Skin epidermis (tissue), 12 donors: ENCODE results near the gene SUFU.
"Not testable (repeated sequence)": the region's sequence is repeated elsewhere in the genome, so short reads cannot be mapped to it uniquely, and the experiment has no call there.

Experiments
- H3K27ac ChIP-seq, 21 experiments: fragments of 200-600 bp; sonication (generic) in 11 of 21; one replicate each; pipeline ENCODE4 v1.5.0; 2020; ENCODE audit warnings: mild to moderate bottlenecking in 3 of 21, inconsistent platforms in 2 of 21, moderate library complexity in 2 of 21
- H3K4me3 ChIP-seq, 7 experiments: fragments of 200-600 bp; sonication (generic) in 2 of 7; one replicate each; pipeline ENCODE4 v1.5.0; 2020; ENCODE audit warnings: inconsistent platforms in 2 of 7, mild to moderate bottlenecking in 2 of 7, moderate library complexity in 1 of 7

Gene SUFU

GRCh38 chr10:102503264-102504178 is at the start of gene SUFU:
TSS of gene SUFU (plus strand) at chr10:102503972. CDS start at chr10:102504153, 181 bp downstream.
- Histone ChIP-seq H3K27ac (peak within 1 kb of the TSS; percentile 68 to 94 (median 91)), H3K4me3 (peak within 1 kb of the TSS; percentile 77 to 99 (median 92))

GRCh38 chr10:102454662-102455487 is 48.9 kb upstream of the SUFU start:
- H3K27ac ChIP-seq: peak overlapping the region in 2 of 21 experiments; percentile 33 to 41
- H3K4me3 ChIP-seq: not testable (repeated sequence)

GRCh38 chr10:102455893-102456471 is 47.8 kb upstream of the SUFU start:
- Histone ChIP-seq H3K27ac (peak overlapping the region in 4 of 21 experiments; percentile 19 to 41 (median 27)), H3K4me3 (no peak overlapping the region)

GRCh38 chr10:102457591-102458150 is 46.1 kb upstream of the SUFU start:
- no peak overlapping the region for H3K4me3 ChIP-seq
- no peak overlapping the region for H3K27ac ChIP-seq

- H3K4me3 ChIP-seq: no peak overlapping the region
- no peak overlapping the region for H3K27ac ChIP-seq
Measured at GRCh38 chr10:102458656-102459055, 45.1 kb upstream of the SUFU start.

GRCh38 chr10:102460836-102461186 is 43.0 kb upstream of the SUFU start:
- Histone ChIP-seq H3K4me3 (peak overlapping the region; percentile 37 to 53 (median 45)), H3K27ac (peak overlapping the region in 11 of 21 experiments; percentile 8 to 77 (median 28))

GRCh38 chr10:102461187-102462054 is 42.4 kb upstream of the SUFU start:
- H3K4me3 ChIP-seq: peak overlapping the region; percentile 37 to 53 (median 45)

GRCh38 chr10:102462512-102463054 is 41.2 kb upstream of the SUFU start:
- Histone ChIP-seq H3K27ac (peak overlapping the region in 3 of 21 experiments; percentile 21 to 39 (median 33)), H3K4me3 (peak overlapping the region in 1 of 7 experiments; percentile 1)

More at GRCh38 chr10:102461187-102462054, 42.4 kb upstream of the SUFU start:
- H3K27ac ChIP-seq: peak overlapping the region in 17 of 21 experiments; percentile 18 to 77 (median 55)

GRCh38 chr10:102463983-102464382 is 39.8 kb upstream of the SUFU start:
- Histone ChIP-seq H3K27ac (no peak overlapping the region), H3K4me3 (no peak overlapping the region)

GRCh38 chr10:102465466-102465865 is 38.3 kb upstream of the SUFU start:
- Histone ChIP-seq H3K4me3 (no peak overlapping the region), H3K27ac (no peak overlapping the region)

- Histone ChIP-seq H3K4me3 (no peak overlapping the region), H3K27ac (peak overlapping the region in 1 of 21 experiments; percentile 37)
Measured at GRCh38 chr10:102467318-102467717, 36.5 kb upstream of the SUFU start.

- no peak overlapping the region for H3K4me3 ChIP-seq
- H3K27ac ChIP-seq: peak overlapping the region in 1 of 21 experiments; percentile 37
Measured at GRCh38 chr10:102467971-102468438, 35.8 kb upstream of the SUFU start.

GRCh38 chr10:102468683-102469082 is 35.1 kb upstream of the SUFU start:
- H3K27ac ChIP-seq: no peak overlapping the region
- H3K4me3 ChIP-seq: no peak overlapping the region

- no peak overlapping the region for H3K27ac ChIP-seq
- H3K4me3 ChIP-seq: no peak overlapping the region
Measured at GRCh38 chr10:102470579-102471546, 32.9 kb upstream of the SUFU start.

GRCh38 chr10:102473445-102474331 is 30.1 kb upstream of the SUFU start:
- H3K27ac ChIP-seq: no peak overlapping the region
- no peak overlapping the region for H3K4me3 ChIP-seq

GRCh38 chr10:102475451-102476040 is 28.2 kb upstream of the SUFU start:
- Histone ChIP-seq H3K27ac (no peak overlapping the region), H3K4me3 (no peak overlapping the region)
